Activated CD8-positive, alpha-beta memory T cell treated with anti-CD3 and anti-CD28 coated beads for 1 hour (primary cell): ENCODE results near the gene PPP1R9B.

Experiments
- DNase-seq, 2 donors: peaks; one replicate each; pipeline ENCODE4 v3.0.0-alpha.2; 2020; ENCODE audit warnings: low read depth in 1 of 2; ENCODE audit errors: extremely low read depth in 1 of 2

Gene PPP1R9B

DNA sequence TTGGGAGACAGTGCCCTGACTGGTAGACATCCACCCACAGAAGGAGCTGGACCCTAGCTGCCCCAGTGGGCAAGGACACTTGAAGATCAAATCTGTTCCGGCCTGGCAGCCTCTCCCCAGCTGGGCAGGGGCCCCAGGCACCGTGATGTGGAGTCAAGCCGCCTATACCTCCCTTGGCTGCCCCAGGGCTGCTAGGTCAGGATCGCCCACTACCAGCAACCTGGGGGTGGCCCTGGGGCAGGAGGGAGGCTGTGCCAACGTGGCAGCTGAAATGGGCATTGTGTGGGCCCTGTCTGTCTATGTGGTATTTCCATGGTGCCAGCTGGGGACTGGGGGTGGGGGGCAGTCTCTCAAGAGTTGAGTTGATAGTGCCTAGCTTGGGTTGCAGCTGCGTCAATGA is 54.4 kb downstream of the PPP1R9B start:
- no peak for DNase-seq

- DNase-seq, result no peak
Observed at GRCh38 chr17:50095626-50096037, 54.8 kb downstream of the PPP1R9B start.

- peak; percentile 87 to 93 for DNase-seq
Observed at GRCh38 chr17:50094753-50095619, 55.5 kb downstream of the PPP1R9B start, which contains the start of gene PDK2. Gene PDK2 (plus strand): TSS chr17:50095351. CDS start chr17:50095436, 85 bp downstream.

DNA sequence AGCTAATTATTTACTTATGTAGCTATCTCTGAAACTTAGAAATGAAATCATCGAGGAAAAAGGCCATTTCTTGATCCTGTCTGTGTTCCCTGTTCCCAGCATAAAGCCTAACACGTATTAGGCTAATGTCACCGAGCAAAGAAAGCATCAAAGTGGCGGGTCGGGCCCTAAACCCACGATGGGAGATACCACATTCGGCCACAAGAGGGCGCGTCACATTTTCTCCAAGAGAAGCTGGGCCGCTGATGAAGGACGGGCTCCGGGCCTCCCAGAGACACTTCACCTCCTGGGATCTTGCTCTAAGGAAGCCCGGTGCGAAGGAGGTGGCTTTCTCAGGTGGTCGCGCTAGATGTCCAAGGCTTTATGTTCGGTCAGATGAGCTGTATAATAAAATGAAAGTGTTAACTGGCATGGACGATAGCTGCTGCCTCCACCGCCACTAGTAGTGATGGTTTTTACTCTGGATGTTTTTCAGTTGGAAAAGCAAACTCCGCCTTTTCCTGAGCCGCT is 56.2 kb downstream of the PPP1R9B start:
- peak; percentile 77 to 83 for DNase-seq

GRCh38 chr17:50093807-50094206 is 56.7 kb downstream of the PPP1R9B start:
- no peak for DNase-seq

GRCh38 chr17:50093246-50093645 is 57.2 kb downstream of the PPP1R9B start:
- DNase-seq, result no peak

GRCh38 chr17:50091918-50092285 is 58.6 kb downstream of the PPP1R9B start:
- DNase-seq, result no peak

GRCh38 chr17:50090971-50091917 is 59.2 kb downstream of the PPP1R9B start:
- no peak for DNase-seq

DNA sequence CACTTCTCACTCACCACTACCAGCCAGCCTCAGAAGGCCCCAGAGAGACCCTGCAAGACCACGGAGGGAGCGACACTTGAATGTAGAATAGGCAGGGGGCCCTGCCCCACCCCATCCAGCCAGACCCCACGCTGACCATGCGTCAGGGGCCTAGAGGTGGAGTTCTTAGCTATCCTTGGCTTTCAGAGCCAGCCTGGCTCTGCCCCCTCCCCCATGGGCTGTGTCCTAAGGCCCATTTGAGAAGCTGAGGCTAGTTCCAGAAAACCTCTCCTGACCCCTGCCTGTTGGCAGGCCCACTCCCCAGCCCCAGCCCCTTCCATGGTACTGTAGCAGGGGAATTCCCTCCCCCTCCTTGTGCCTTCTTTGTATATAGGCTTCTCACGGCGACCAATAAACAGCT is 60.4 kb downstream of the PPP1R9B start:
- no peak for DNase-seq

- no peak for DNase-seq
Observed at GRCh38 chr17:50088952-50089825, 61.3 kb downstream of the PPP1R9B start.

- no peak for DNase-seq
Observed at GRCh38 chr17:50087912-50088405, 62.5 kb downstream of the PPP1R9B start.

- peak; percentile 32 to 61 for DNase-seq
Observed at GRCh38 chr17:50087246-50087911, 63.1 kb downstream of the PPP1R9B start.
